Renal cortex interstitium (tissue), 11 donors: ENCODE measurements around the gene GREB1. TPM values are rescaled to one million over a fixed set of nuclear protein-coding genes. Genes with fewer than 3 reads are reported as not detected.
A peak's percentile ranks its signal among the peaks of the same experiment; 100 is the strongest.

Source experiments
- DNase-seq, 11 donors: peaks; one replicate each; pipeline ENCODE4 v3.0.0-alpha.2; 2013; ENCODE audit warnings: low read depth in 9 of 11, low spot score in 4 of 11; ENCODE audit errors: extremely low read depth in 1 of 11
- polyA plus RNA-seq, 3 donors: library from polyadenylated mRNA; unstranded; fragments of 120-200 nt; gene quantifications; one replicate each; pipeline ENCODE4 v1.2.1, GENCODE V29; 2013; ENCODE audit not compliant: insufficient read length in 3 of 3

Gene GREB1
- polyA plus RNA-seq, 3 donors, result 12.2 to 14.6 (median 12.5) TPM

- DNase-seq, result no peak
Measured at GRCh38 chr2:11681722-11682589, 148.1 kb downstream of the GREB1 start.

- DNase-seq, result no peak
Measured at GRCh38 chr2:11682590-11682915, 148.7 kb downstream of the GREB1 start.

GRCh38 chr2:11683476-11683875 is 149.6 kb downstream of the GREB1 start:
- no peak for DNase-seq

GRCh38 chr2:11683966-11684365 is 150.1 kb downstream of the GREB1 start:
- no peak for DNase-seq

- DNase-seq, result no peak
Measured at GRCh38 chr2:11684894-11685460, 151.1 kb downstream of the GREB1 start.

GRCh38 chr2:11685906-11686470 is 152.1 kb downstream of the GREB1 start:
- no peak for DNase-seq

GRCh38 chr2:11687736-11688135 is 153.9 kb downstream of the GREB1 start:
- no peak for DNase-seq

GRCh38 chr2:11688222-11689069 is 154.6 kb downstream of the GREB1 start:
- DNase-seq, result peak; percentile 49 to 77 (median 69)

GRCh38 chr2:11691076-11691660 is 157.3 kb downstream of the GREB1 start:
- no peak for DNase-seq

Other genes with a start within 250 kb of the GREB1 start
- gene ROCK2, start 189.4 kb upstream of the GREB1 start, polyA plus RNA-seq, result 10 to 100 TPM; 36.4 to 48.4 (median 39.3) TPM
- 10 to 100 TPM; 20.9 to 22.3 (median 22.1) TPM for gene E2F6, start 67.9 kb upstream of the GREB1 start, polyA plus RNA-seq
- not detected for gene NTSR2, start 136.2 kb downstream of the GREB1 start, polyA plus RNA-seq
- gene LPIN1, start 212.6 kb downstream of the GREB1 start, polyA plus RNA-seq, result 10 to 100 TPM; 19.8 to 26.4 (median 22.5) TPM